Measurements from ENCODE around the gene SMIM27. TPM values are rescaled to one million over a fixed set of nuclear protein-coding genes. Genes with fewer than 3 reads are reported as not detected.

The SMIM27 gene
- total and polyA plus RNA-seq, 2 of the 4 experiments (the other 2 are of a cell fraction) = 1.1 to 3.4 TPM

GRCh38 chr9:32574858-32575257, 22.7 kb downstream of the SMIM27 start:
- Histone ChIP-seq H3K4me2 (ENCODE audit: low read depth, low read length) (no peak overlapping the region), H3K18ac (ENCODE audit: low read depth, low read length) (no peak overlapping the region), H4K5ac (ENCODE audit: low read depth, low read length) (no peak overlapping the region), H3K56ac (ENCODE audit: extremely low read depth, insufficient read depth, low read length) (no peak overlapping the region), H3K79me1 (ENCODE audit: low read depth in 1 of 2, low read length in 2 of 2) (peaks cover 4 to 8% of the 10 kb centered on the region in 2 experiments; a peak in 2 of 4 replicates), H2BK20ac (ENCODE audit: low read depth, low read length) (no peak overlapping the region), H3K9me1 (ENCODE audit: insufficient read depth, low read length) (no peaks in the 10 kb centered on the region), H3K4me1 (ENCODE audit: control insufficient read depth, insufficient read depth, low read length) (no peaks in the 10 kb centered on the region), H3K23ac (ENCODE audit: low read depth, low read length) (no peak overlapping the region), H3K4me3 (ENCODE audit: insufficient read depth, low read depth, low read length) (no peak overlapping the region), H2AFZ (replicated peaks; ENCODE audit: low read length, poor library complexity) (no peak overlapping the region), H3K36me3 (ENCODE audit: control insufficient read depth, insufficient read depth, low read length) (peaks cover 4% of the 10 kb centered on the region; the same call in 1 of the 2 replicates), H2BK5ac (ENCODE audit: low read depth, low read length, poor library complexity, severe bottlenecking) (no peak overlapping the region), H3K14ac (replicated peaks; ENCODE audit: low read depth, low read length) (no peak overlapping the region), H3K27ac (ENCODE audit: insufficient read depth, low read length) (no peak overlapping the region), H4K8ac (ENCODE audit: low read depth in 2 of 2, low read length in 2 of 2) (no peak overlapping the region), H4K20me1 (ENCODE audit: insufficient read depth, low read length) (peaks cover 3% of the 10 kb centered on the region; the same call in 1 of the 2 replicates), H3K27me3 (ENCODE audit: control insufficient read depth, insufficient read depth, low read length) (no peaks in the 10 kb centered on the region; the same call in 1 of the 2 replicates), H2AK5ac (ENCODE audit: low read depth, low read length) (no peak overlapping the region), H3K4ac (ENCODE audit: low read depth, low read length) (no peak overlapping the region), H2AK9ac (replicated peaks; ENCODE audit: low read depth, low read length, poor library complexity) (no peak overlapping the region), H3K9ac (ENCODE audit: low read depth, low read length) (no peak overlapping the region), H2BK120ac (ENCODE audit: low read depth, low read length) (no peak overlapping the region), H4K91ac (ENCODE audit: insufficient read depth, low read depth, low read length) (no peak overlapping the region), H2BK15ac (ENCODE audit: low read depth, low read length) (no peak overlapping the region), H3K9me3 (ENCODE audit: control insufficient read depth, insufficient read depth, low read length) (no peaks in the 10 kb centered on the region)
- dilution Hi-C loops (cut with HindIII; ENCODE audit: low sequenced_read_pairs, unreplicated experiment) (loop anchor here (25.0 kb wide), 1 partner anchor 138 kb away; no protein-coding TSS in a partner anchor), intact Hi-C loops (cut with micrococcal nuclease) (loop anchor here (5.0 kb wide), 1 partner anchor 143 kb away; no protein-coding TSS in a partner anchor), in situ Hi-C loops (cut with MboI; ENCODE audit: low sequenced_read_pairs) (loop anchor here (5.0 kb wide), 1 partner anchor 193 kb away; the partner anchor contains the start of gene ACO1)
- CTCF ChIA-PET = interaction anchor here (0.6 to 11.5 kb wide), 3 partner anchors 48 to 197 kb away, joined by 3 to 189 read pairs (median 4); no protein-coding TSS in a partner anchor
- no peak for ATAC-seq (ENCODE audit: low read depth)
- POLR2A ChIA-PET (ENCODE audit: unreplicated experiment) = no interaction called here
- BruUV-seq (replicated peaks) = no TSS peak
- no peak for DNase-seq
- no CpG with 5 or more reads among the region's 1 CpG for WGBS, 2 experiments (ENCODE audit: extremely low coverage in 2 of 2, insufficient read length in 1 of 2)
- TF ChIP-seq CTCF (conservative IDR thresholded peaks at IDR 0.05; ENCODE audit: low read depth, low read length) (no peak), MAZ (IDR thresholded peaks at IDR 0.05; ENCODE audit: borderline replicate concordance, low read depth, low read length) (no peak), CHD1 (IDR thresholded peaks at IDR 0.05; ENCODE audit: low read depth, low read length) (no peak), NFE2L2 (IDR thresholded peaks at IDR 0.05; ENCODE audit: low read depth, low read length) (no peak), BHLHE40 (IDR thresholded peaks at IDR 0.05; ENCODE audit: low read depth, low read length) (no peak), MXI1 (IDR thresholded peaks at IDR 0.05; ENCODE audit: borderline replicate concordance, low read depth, low read length) (no peak)

All from IMR-90 (cell line).